ENCODE measurements around the gene TEDC1.

TEDC1 gene

DNA sequence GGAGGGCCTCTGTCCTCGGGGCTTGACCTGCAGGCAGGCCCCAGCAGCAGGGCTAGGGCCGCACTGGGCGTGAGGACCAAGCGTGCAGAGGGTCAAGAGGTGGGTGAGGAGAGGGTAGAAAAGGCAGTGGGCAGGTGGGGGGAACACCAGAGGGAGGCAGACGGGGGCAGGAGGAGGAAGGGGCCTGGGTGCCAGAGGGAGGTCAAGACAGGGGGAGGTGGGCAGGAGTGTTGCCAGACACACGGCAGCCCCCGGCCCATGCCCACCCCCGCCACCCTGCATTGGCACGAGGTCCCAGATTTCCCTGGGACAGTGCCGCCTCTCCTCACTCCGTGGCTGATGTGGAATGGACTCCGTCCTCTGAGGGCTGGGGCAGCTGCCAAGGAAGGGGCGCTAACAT is 43.5 kb downstream of the TEDC1 start:
- H3K4me3 ChIP-seq (ENCODE audit: low read depth, low read length), result no peak overlapping the region
- in situ Hi-C loops (cut with HindIII; ENCODE audit: low sequenced_read_pairs), result no loop called here
- TF ChIP-seq, protein P1, sequence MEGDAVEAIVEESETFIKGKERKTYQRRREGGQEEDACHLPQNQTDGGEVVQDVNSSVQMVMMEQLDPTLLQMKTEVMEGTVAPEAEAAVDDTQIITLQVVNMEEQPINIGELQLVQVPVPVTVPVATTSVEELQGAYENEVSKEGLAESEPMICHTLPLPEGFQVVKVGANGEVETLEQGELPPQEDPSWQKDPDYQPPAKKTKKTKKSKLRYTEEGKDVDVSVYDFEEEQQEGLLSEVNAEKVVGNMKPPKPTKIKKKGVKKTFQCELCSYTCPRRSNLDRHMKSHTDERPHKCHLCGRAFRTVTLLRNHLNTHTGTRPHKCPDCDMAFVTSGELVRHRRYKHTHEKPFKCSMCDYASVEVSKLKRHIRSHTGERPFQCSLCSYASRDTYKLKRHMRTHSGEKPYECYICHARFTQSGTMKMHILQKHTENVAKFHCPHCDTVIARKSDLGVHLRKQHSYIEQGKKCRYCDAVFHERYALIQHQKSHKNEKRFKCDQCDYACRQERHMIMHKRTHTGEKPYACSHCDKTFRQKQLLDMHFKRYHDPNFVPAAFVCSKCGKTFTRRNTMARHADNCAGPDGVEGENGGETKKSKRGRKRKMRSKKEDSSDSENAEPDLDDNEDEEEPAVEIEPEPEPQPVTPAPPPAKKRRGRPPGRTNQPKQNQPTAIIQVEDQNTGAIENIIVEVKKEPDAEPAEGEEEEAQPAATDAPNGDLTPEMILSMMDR (IDR thresholded peaks at IDR 0.05; ENCODE audit: low read depth, low read length, missing control alignments), result no peak
- no peak for DNase-seq (ENCODE audit: low read depth)

DNA sequence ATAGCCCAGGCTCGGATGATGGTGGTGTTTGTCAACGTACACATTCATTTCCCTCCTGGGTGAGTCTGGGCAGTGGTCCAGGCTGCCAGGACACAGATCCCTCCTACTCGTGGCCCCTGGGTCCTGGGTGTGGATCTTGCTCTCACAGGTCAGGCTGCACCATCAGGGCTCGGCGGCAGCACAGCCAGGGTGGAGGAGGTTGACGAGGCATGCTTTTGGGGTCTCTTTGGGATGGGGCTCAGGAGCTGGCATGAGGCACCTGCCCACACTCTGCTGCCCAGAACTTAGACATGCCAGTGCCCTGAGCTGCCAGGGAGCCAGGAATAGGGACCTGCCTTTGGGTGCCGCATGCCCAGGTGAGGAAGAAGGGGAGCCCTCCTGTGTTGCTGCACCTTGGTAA is 45.0 kb downstream of the TEDC1 start:
- no peak for DNase-seq (ENCODE audit: low read depth)

GRCh38 chr14:105536691-105537579 is 45.9 kb downstream of the TEDC1 start:
- TF ChIP-seq, protein P1 (IDR thresholded peaks at IDR 0.05; ENCODE audit: low read depth, low read length, missing control alignments), result no peak

More for the DNA sequence above, 45.0 kb downstream of the TEDC1 start:
- no peak overlapping the region for H3K4me3 ChIP-seq (ENCODE audit: low read depth, low read length)
- TF ChIP-seq, protein P1 (IDR thresholded peaks at IDR 0.05; ENCODE audit: low read depth, low read length, missing control alignments), result no peak
- in situ Hi-C loops (cut with HindIII; ENCODE audit: low sequenced_read_pairs), result no loop called here

DNA sequence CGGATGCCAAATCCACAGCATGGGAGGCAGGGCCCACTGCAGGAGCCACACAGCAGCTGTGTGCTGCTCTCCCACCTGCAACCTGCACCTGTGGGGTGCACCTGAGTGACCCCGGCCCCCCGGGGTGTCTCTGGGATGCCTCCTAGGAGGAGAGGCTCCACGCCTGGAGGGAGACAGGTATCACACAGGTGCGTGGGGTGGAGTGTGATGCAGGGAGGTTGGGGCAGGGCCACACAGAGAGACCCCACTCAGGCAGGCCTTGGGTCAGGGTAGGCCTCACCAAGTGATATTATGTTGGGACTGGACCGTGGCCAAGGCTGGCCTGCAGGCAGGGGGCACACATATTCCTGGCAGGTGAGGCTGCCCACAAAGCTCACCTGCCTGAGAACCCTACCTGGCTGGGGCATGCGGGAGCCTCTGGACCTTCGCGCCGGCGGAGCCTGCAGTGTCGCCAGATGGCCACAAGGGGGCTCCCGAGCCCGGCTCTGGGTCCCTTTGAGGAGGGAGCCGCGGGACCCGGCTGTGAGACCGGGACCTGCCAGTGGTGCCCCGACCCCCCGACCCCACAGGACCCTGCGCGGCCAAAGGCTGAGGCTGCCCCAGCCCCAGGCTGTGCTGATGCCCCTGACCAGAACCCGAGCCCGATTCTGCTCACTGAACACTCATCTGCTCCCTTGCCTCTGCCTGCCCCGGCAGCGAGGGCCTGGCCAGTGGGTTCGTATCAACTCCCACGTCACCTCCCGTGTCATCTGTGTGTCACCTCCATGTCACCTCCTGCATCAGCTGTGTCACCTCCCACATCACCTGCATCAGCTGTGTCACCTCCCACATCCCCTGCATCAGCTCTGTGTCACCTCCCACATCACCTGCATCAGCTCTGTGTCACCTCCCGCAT is 46.8 kb downstream of the TEDC1 start:
- in situ Hi-C loops (cut with HindIII; ENCODE audit: low sequenced_read_pairs), result no loop called here
- TF ChIP-seq, protein P1 (IDR thresholded peaks at IDR 0.05; ENCODE audit: low read depth, low read length, missing control alignments), result peak; percentile 91
- no peak overlapping the region for H3K4me3 ChIP-seq (ENCODE audit: low read depth, low read length)
- no peak for DNase-seq (ENCODE audit: low read depth)

More at GRCh38 chr14:105536691-105537579, 45.9 kb downstream of the TEDC1 start:
- H3K4me3 ChIP-seq (ENCODE audit: low read depth, low read length), result no peak overlapping the region
- DNase-seq (ENCODE audit: low read depth), result no peak
- in situ Hi-C loops (cut with HindIII; ENCODE audit: low sequenced_read_pairs), result no loop called here

- TF ChIP-seq, protein P1 (IDR thresholded peaks at IDR 0.05; ENCODE audit: low read depth, low read length, missing control alignments), result no peak
- in situ Hi-C loops (cut with HindIII; ENCODE audit: low sequenced_read_pairs), result no loop called here
- DNase-seq (ENCODE audit: low read depth), result no peak
- H3K4me3 ChIP-seq (ENCODE audit: low read depth, low read length), result no peak overlapping the region
These were observed 47.5 kb downstream of the TEDC1 start for GRCh38 chr14:105538481-105539049.

DNA sequence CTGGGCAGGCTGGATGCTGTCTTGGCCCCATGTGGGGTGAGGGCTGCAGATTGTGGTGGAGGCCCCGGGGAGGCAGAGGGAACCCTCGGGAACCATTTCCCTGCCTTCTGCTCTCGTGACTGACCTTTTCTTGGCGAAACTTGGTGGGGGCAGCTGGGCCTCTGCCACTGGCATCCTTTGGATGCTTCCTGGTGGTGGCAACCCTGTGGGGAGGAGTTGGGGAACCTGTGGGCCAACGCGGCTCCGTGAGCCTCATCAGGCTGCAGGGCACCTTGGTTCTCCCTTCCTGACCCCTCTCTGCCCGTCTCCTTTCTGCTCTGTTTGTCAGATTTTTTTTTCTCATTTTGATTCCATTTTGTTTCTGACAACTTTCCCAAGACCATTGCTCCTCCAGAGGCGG is 49.8 kb downstream of the TEDC1 start:
- in situ Hi-C loops (cut with HindIII; ENCODE audit: low sequenced_read_pairs), result no loop called here
- TF ChIP-seq, protein P1 (IDR thresholded peaks at IDR 0.05; ENCODE audit: low read depth, low read length, missing control alignments), result no peak
- no peak overlapping the region for H3K4me3 ChIP-seq (ENCODE audit: low read depth, low read length)
- no peak for DNase-seq (ENCODE audit: low read depth)

Data from astrocyte of the cerebellum (primary cell).